ENCODE measurements around the gene TMC8.
"Not testable (repeated sequence)": the region's sequence is repeated elsewhere in the genome, so short reads cannot be mapped to it uniquely, and the experiment has no call there.

Gene TMC8

DNA sequence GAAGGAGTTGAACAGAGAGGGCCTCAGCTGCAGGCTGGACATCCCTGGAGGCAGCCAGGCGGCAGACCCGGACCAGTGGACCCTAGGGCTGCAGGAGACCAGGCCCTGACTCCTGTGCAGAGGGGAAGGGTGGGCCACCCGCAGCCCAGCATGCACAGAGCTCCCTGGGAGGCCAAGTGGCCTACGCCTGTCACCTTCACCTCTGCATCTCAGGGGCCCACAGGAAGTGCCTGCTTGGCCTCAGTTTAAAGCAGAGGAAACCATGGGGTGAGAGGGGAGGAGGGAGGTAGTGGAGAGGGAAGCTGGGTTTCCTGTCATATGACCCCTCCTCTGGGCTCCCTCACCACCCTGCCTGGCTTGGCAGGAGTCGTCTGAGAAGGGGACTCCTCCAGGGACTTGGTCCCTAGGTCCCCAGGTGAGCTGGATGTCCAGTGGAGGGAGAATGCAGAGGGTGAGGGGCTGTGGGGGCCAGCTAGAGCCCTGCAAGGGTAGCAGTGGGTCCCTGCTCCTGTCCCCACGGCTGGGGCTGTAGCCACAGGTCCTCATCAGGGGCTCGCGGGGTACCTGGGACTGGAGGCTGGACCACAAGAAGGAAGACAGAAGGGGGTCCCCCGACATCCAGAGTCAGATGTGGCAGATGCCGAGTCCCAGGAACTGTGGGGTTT is at the start of gene TMC8:
TSS of gene TMC8 (plus strand) at position 335 of the 665 bp plus-strand sequence. CDS start 818 bp downstream, outside the sequence.
- no peak for DNase-seq (ENCODE audit: low spot score)

DNA sequence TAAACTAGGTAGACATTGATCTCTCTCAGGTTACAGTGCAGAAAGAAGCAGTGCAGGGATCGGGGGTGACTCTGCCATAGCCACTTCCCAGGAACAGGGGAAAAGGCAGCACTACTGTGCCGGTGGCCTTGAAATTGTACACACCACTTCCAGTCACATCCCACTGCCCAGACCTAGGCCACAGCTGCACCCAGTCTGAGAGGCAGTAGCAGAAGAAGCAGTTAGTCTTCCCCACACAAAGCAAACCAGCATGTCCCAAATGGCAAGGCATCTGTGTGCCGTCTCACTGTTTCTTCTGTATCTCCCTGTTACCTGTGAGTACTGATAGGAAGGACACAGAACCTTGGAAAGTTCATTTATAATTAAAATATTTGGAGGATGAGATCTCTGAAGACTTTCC is 49.0 kb upstream of the TMC8 start:
- no peak for DNase-seq (ENCODE audit: low spot score)

DNA sequence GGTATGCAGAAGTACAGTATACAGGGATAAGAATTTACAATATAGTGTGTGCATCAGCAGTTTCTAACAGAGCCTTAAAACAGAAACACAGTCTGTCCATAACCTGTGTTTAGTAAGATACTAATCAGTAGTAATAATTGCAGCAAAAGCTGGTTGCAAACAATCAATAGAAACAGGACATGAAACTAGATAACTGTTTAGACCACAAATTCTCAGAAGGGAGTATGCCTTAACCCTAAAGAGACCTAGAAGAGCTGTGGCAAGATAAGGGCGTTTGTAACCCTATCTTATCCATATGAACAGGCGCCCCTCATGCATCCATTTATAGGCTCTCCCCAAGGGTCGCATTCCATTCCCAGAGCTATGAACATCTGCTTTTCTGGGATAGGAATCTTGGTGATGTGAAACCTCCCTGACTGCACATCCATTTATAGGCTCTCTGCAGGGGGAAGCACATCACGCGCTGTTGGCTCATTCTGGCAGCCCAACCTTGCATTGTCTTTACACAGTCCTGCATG is 48.2 kb upstream of the TMC8 start:
- DNase-seq (ENCODE audit: low spot score): not testable (repeated sequence)

- DNase-seq (ENCODE audit: low spot score): no peak
These were observed 47.6 kb upstream of the TMC8 start for GRCh38 chr17:78082988-78083387.

DNA sequence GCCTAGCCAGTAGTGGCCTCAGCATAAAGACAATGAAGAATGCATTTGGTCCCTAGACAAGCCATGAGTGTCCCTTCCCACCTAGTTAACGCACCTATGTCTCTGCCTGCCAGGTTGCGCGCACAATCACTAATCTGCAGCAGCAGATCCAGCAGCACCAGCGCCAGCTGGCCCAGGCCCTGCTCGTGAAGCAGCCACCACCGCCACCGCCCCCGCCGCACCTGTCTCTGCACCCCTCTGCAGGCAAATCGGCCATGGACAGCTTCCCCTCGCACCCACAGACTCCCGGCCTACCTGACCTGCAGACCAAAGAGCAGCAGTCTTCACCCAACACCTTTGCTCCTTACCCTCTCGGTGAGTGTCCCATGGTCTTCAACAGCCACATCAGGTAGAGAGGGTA is 43.8 kb upstream of the TMC8 start:
- no peak for DNase-seq (ENCODE audit: low spot score)

DNA sequence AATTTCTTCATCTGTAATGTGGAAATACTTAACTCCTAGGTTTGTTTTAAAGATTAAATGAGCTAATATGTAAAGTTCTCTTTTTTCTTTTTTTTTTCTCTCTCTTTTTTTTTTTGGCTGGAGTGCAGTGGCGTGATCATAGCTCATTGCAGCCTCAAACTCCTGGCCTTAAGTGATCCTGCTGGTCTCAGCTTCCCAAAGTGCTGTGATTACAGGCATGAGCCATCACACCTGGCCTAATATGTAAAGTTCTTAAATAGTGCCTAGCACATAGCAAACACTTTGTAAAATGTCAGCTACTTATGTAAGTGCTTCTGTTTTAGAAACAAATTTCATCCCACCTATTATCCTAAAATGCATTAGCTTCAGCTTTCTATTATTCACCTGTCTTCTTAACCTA is 42.0 kb upstream of the TMC8 start:
- DNase-seq (ENCODE audit: low spot score): no peak

DNA sequence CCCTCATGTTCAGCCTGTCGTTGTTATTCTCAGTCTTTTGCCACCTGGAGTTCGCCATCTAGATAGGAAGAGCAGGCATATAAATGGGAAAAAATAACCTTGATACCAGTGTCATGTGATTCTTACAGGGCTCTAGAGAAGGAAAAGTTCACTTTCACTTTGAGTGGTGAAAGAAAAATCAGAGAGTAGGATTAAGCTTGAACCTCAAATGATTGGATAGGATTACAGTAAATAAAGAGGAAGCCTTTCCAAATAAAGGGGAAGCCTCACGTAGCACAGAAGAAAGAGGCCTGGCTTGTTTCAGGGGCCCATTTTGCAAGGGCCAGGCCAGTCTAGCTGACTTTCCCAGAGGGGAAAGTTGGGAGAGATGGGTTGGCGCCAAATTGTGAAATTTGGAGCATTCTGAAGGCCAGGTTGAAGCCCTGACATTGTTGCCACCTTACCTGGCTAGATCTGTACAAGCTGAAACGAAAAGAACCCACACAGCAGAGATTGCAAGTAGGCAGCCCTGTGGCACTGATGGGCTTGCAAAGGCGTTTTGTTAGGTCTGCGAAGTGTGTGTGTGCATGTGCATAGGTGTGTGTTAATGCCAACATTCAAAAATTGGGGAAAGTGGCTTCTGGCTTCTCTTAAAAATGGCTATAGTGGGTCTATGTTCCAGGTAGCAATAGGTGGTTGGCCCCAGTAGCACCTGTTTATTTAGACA is 40.8 kb upstream of the TMC8 start:
- DNase-seq (ENCODE audit: low spot score): no peak

DNA sequence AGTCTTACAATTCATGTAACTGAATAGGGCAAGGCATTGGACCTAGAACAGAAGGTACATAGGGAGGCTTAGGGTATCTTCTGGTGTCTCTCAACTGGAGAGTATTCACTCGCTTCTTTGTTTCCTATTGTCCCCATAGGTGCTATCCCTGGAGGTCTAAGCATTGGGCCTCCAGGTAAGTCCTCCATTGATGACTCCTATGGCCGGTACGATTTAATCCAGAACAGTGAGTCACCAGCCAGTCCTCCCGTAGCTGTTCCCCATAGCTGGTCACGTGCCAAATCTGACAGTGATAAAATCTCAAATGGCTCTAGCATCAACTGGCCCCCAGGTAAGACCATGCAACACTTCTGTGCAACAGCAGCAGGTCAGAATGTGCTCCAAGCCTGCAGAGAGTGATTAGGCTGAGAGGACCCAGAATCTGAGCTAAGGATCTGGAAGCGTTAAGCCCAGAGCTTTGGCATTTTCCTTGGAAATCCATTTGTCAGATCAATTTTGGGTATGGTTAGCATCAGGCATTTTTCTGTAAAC is 37.7 kb upstream of the TMC8 start:
- no peak for DNase-seq (ENCODE audit: low spot score)

- DNase-seq (ENCODE audit: low spot score): no peak
These were observed 35.5 kb upstream of the TMC8 start for GRCh38 chr17:78095035-78095434.

DNA sequence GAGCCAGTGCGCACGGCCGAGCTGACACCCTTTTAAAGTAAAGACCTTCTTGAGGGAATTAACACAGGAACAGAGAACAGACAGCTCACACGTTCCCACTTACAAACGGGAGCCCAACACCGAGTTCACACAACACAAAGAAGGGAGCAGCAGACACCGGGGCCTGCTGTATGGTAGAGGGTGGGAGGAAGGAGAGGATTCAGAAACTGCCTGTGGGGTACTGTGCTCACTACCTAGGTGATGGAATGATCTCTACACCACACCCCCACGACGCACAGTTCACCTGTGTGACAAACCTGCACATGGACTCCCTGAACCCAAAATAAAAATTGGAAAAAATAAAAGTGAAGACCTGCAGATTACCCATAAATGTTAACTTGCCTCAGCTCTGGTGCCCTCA is 34.5 kb upstream of the TMC8 start:
- no peak for DNase-seq (ENCODE audit: low spot score)

DNA sequence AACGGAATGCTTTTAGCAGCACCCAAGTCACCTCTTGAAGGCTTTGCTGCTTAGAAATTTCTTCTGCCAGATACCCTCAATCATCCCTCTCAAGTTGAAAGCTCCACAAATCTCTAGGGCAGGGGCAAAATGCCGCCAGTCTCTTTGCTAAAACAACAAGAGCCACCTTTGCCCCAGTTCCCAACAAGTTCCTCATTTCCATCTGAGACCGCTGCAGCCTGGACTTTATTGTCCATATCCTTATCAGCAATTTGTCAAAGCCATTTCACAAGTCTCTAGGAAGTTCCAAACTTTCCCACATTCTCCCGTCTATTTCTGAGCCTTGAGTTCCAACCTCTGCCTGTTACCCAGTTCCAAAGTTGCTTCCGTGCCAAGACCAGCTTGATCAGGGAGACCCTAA is 29.5 kb upstream of the TMC8 start:
- DNase-seq (ENCODE audit: low spot score): no peak

DNA sequence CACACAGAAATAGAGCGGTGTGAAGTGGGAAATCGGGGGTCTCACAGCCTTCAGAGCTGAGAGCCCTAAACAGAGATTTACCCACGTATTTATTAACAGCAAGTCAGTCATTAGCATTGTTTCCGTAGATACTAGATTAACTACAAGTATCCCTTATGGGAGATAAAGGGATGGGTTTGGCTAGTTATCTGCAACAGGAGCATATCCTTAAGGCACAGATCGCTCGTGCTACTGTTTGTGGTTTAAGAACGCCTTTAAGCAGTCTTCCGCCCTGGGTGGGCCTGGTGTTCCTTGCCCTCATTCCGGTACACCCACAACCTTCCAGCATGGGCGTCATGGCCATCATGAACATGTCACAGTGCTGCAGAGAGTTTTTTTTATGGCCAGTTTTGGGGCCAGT is 29.0 kb upstream of the TMC8 start:
- DNase-seq (ENCODE audit: low spot score): no peak

DNA sequence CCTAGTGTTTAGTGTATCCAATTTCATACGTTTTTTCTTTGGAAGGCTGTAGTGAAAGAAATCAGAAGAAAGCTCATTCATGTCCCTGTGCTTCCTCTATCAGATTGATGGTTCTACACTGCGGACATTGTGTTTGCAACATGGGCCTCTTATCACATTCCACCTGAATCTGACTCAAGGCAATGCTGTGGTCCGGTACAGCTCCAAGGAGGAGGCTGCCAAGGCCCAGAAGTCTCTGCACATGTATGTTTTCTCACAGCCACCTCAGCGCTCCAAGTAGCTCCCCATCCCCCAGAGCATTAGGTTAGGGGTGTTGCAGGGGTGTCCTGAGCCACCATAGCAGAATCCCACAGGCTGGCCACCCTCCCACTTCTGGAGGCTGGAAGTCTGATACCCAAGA is 27.3 kb upstream of the TMC8 start:
- no peak for DNase-seq (ENCODE audit: low spot score)

- no peak for DNase-seq (ENCODE audit: low spot score)
These were observed 26.0 kb upstream of the TMC8 start for GRCh38 chr17:78104540-78104941.

GRCh38 chr17:78105101-78105500 is 25.5 kb upstream of the TMC8 start:
- DNase-seq (ENCODE audit: low spot score): no peak

- no peak for DNase-seq (ENCODE audit: low spot score)
These were observed 25.0 kb upstream of the TMC8 start for GRCh38 chr17:78105551-78105950.

GRCh38 chr17:78106211-78106610 is 24.4 kb upstream of the TMC8 start:
- no peak for DNase-seq (ENCODE audit: low spot score)

GRCh38 chr17:78107457-78107856 is 23.1 kb upstream of the TMC8 start:
- no peak for DNase-seq (ENCODE audit: low spot score)

GRCh38 chr17:78107976-78108725 is 22.4 kb upstream of the TMC8 start:
- no peak for DNase-seq (ENCODE audit: low spot score)

GRCh38 chr17:78108726-78109488 is 21.7 kb upstream of the TMC8 start:
- DNase-seq (ENCODE audit: low spot score): no peak

DNA sequence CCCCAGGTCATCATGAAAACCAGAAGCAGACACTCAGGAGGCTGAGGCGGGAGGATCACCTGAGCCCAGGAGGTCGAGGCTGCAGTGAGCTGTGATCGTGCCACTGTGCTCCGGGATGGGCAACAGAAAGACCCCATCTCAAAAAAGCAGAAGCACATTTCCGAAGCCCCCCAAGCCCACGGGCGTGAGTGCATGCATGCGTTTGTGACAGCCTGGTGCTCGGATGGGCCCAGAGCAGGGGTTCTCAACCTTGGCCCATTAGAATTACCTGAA is 21.1 kb upstream of the TMC8 start:
- no peak for DNase-seq (ENCODE audit: low spot score)

DNA sequence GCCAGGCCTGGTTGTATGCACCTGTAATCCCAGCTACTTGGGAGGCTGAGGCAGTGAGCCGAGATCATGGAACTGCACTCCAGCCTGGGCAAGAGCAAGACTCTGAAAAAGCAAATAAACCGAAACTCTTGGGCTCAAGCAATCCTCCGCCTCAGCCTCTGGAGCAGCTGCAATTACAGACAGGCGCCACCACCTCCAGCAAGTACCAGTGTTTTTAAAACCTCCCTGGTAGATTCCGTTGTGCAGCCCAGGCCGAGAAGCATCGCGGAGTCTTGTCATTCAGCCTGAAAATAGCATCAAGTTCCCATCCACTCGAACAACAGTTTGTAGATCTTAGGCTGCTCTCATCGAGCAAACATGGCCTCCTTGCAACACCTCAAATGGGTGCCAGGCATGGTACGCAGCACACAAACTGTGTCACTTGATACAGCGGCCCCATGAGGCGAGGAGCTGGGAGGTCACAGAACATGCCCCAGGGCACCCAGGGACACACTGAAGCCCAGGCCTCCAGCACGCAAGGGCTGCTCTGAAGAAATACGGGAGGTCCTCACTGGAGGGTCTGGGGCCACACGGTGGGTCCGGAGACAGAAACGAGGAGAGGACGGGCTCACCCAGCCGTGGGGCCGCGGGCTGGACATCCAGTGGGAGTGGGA is 20.1 kb upstream of the TMC8 start:
- no peak for DNase-seq (ENCODE audit: low spot score)
